Smooth muscle cell (in vitro differentiated cells): ENCODE data around the gene SPAG16. TPM values are rescaled to one million over a fixed set of nuclear protein-coding genes. Genes with fewer than 3 reads are reported as not detected.

Source experiments
- DNase-seq: peaks from one replicate; lab custom pipeline; 2025; ENCODE audit not compliant: unreplicated experiment; lab: John Stamatoyannopoulos, UW
- H2AFZ ChIP-seq: fragments of 200-600 bp; sonication (generic); 2 replicates; pipeline ENCODE4 v1.6.0; 2016; ENCODE audit warnings: antibody characterized with exemption, low read depth, mild to moderate bottlenecking
- H3F3A ChIP-seq: fragments of 200-600 bp; sonication (generic); 2 replicates; pipeline ENCODE4 v1.6.0; 2017; ENCODE audit warnings: antibody characterized with exemption, low read depth
- H3K27ac ChIP-seq: fragments of 200-600 bp; sonication (generic); 2 replicates; pipeline ENCODE4 v1.5.1; 2016; ENCODE audit warnings: low read depth, mild to moderate bottlenecking
- H3K27me3 ChIP-seq: fragments of 200-600 bp; sonication (generic); 2 replicates; pipeline ENCODE4 v1.6.1; 2016; ENCODE audit warnings: low read depth, mild to moderate bottlenecking
- H3K36me3 ChIP-seq: fragments of 200-600 bp; sonication (generic); 2 replicates; pipeline ENCODE4 v1.5.1; 2016; ENCODE audit warnings: low read depth
- H3K4me1 ChIP-seq: fragments of 200-600 bp; sonication (generic); 2 replicates; pipeline ENCODE4 v1.5.1; 2016; ENCODE audit warnings: low read depth
- H3K4me2 ChIP-seq: fragments of 200-600 bp; sonication (generic); 2 replicates; pipeline ENCODE4 v1.6.0; 2016; ENCODE audit warnings: mild to moderate bottlenecking
- H3K4me3 ChIP-seq: fragments of 200-600 bp; sonication (generic); 2 replicates; pipeline ENCODE4 v1.5.1; 2016; ENCODE audit warnings: mild to moderate bottlenecking
- H3K79me2 ChIP-seq: fragments of 200-600 bp; sonication (generic); 2 replicates; pipeline ENCODE4 v1.6.0; 2016; ENCODE audit warnings: low read depth, mild to moderate bottlenecking
- H3K9ac ChIP-seq: fragments of 200-600 bp; sonication (generic); 2 replicates; pipeline ENCODE4 v1.6.0; 2016; ENCODE audit warnings: low read depth
- H3K9me3 ChIP-seq: fragments of 200-600 bp; sonication (generic); replicated peaks from 2 replicates; pipeline ENCODE4 v1.5.1; 2016; ENCODE audit warnings: low read depth
- H4K20me1 ChIP-seq: fragments of 200-600 bp; sonication (generic); 2 replicates; pipeline ENCODE4 v1.6.0; 2016; ENCODE audit warnings: low read depth
- WGBS: methylation state at CpG from one replicate; pipeline ENCODE4 v1.1.7; 2016; ENCODE audit warnings: low lambda C conversion rate; 5-methylcytosine and 5-hydroxymethylcytosine counted together
- polyA plus RNA-seq: library from polyadenylated mRNA; unstranded; fragments of >200 nt; fragmentation: Nextera tagmentation; extraction: Ambion mirVana; gene quantifications from 2 replicates; pipeline ENCODE4 v1.2.1, GENCODE V29; 2016
- total RNA-seq: library from RNA; depleted of rRNA; stranded (reverse); fragments of >200 nt; gene quantifications from 2 replicates; pipeline ENCODE4 v1.2.3, GENCODE V29; 2014
- TF ChIP-seq, protein P1 (sequence below): fragments of 200-600 bp; sonication (generic); IDR thresholded peaks from 2 replicates; pipeline ENCODE4 v1.5.1; 2017; ENCODE audit warnings: borderline replicate concordance, mild to moderate bottlenecking, antibody characterized with exemption; ENCODE audit not compliant: insufficient read depth, poor library complexity, severe bottlenecking

SPAG16 gene
- total and polyA plus RNA-seq, 2 experiments from 2014 or later: 32.1 to 40.6 TPM

GRCh38 chr2:214096208-214096715 lies 812.0 kb downstream of the SPAG16 start:
- Histone ChIP-seq H3K4me1 (no peaks in the 10 kb centered on the region), H3K79me2 (no peaks in the 10 kb centered on the region), H3K36me3 (no peaks in the 10 kb centered on the region), H4K20me1 (no peaks in the 10 kb centered on the region), H2AFZ (no peak overlapping the region), H3K4me2 (no peak overlapping the region), H3K27ac (no peak overlapping the region), H3K9me3 (no peaks in the 10 kb centered on the region), H3K4me3 (no peak overlapping the region), H3F3A (no peaks in the 10 kb centered on the region), H3K9ac (no peak overlapping the region), H3K27me3 (no peaks in the 10 kb centered on the region)
- TF ChIP-seq, protein P1, sequence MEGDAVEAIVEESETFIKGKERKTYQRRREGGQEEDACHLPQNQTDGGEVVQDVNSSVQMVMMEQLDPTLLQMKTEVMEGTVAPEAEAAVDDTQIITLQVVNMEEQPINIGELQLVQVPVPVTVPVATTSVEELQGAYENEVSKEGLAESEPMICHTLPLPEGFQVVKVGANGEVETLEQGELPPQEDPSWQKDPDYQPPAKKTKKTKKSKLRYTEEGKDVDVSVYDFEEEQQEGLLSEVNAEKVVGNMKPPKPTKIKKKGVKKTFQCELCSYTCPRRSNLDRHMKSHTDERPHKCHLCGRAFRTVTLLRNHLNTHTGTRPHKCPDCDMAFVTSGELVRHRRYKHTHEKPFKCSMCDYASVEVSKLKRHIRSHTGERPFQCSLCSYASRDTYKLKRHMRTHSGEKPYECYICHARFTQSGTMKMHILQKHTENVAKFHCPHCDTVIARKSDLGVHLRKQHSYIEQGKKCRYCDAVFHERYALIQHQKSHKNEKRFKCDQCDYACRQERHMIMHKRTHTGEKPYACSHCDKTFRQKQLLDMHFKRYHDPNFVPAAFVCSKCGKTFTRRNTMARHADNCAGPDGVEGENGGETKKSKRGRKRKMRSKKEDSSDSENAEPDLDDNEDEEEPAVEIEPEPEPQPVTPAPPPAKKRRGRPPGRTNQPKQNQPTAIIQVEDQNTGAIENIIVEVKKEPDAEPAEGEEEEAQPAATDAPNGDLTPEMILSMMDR: no peak
- 92% methylated on average over 4 of the region's 4 CpGs for WGBS
- no peak for DNase-seq

DNA sequence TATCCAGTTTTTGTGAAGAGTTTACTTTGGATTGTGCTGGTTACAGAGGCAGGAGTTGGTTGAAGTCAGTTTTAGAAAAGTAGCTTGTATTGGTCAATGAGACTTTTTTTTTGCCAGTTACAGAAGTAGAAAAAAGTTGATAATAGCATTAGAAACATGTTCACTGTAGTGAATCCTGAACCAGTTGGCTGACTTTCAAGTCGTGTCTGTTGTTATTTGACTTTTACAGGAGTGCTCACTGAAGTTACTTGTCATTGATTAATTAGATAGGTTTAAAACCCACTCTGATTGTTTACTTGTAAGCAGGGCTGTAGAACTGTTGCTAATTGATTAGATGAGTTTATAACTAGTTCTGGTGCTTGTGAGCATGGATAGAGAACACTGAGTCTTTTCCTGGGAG lies 814.5 kb downstream of the SPAG16 start:
- TF ChIP-seq, protein P1: no peak
- Histone ChIP-seq H3K36me3 (no peaks in the 10 kb centered on the region), H4K20me1 (no peaks in the 10 kb centered on the region), H3K27ac (no peak overlapping the region), H2AFZ (no peak overlapping the region), H3K4me2 (no peak overlapping the region), H3K9ac (no peak overlapping the region), H3K9me3 (no peaks in the 10 kb centered on the region), H3K4me1 (no peaks in the 10 kb centered on the region), H3F3A (no peaks in the 10 kb centered on the region), H3K4me3 (no peak overlapping the region), H3K79me2 (no peaks in the 10 kb centered on the region), H3K27me3 (no peaks in the 10 kb centered on the region)
- WGBS: 47% methylated on average over 1 of the region's 1 CpG
- DNase-seq: no peak

DNA sequence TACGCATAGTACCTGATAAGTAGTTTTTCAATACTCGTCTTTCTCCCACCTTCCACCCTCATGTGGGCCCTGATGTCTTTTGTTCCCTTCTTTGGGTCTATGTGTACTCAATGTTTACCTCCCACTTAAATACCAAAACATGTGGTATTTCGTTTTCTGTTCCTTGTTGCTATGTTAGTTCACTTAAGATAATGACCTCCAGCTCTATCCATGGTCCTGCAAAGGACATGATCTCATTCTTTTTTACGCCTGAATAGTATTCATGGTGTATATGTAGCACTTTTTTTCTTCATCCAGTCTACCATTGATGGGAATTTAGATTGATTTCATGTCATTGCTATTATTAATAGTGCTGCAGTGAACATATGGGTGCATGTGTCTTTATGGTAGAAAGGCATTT lies 816.2 kb downstream of the SPAG16 start:
- WGBS: 91% methylated on average over 4 of the region's 4 CpGs
- H3K27ac ChIP-seq: no peak overlapping the region
- no peaks in the 10 kb centered on the region for H3K4me1 ChIP-seq
- no peaks in the 10 kb centered on the region for H3K9me3 ChIP-seq
- H3K79me2 ChIP-seq: no peaks in the 10 kb centered on the region
- no peak overlapping the region for H2AFZ ChIP-seq
- TF ChIP-seq, protein P1: no peak
- no peak overlapping the region for H3K4me2 ChIP-seq
- no peaks in the 10 kb centered on the region for H3K27me3 ChIP-seq
- H3K36me3 ChIP-seq: no peaks in the 10 kb centered on the region
- H3K4me3 ChIP-seq: no peak overlapping the region
- no peak for DNase-seq
- H3K9ac ChIP-seq: no peak overlapping the region
- no peaks in the 10 kb centered on the region for H3F3A ChIP-seq
- no peaks in the 10 kb centered on the region for H4K20me1 ChIP-seq

GRCh38 chr2:214103276-214104001 lies 819.2 kb downstream of the SPAG16 start:
- H3K4me3 ChIP-seq: no peak overlapping the region
- H3K4me2 ChIP-seq: no peak overlapping the region
- H3K79me2 ChIP-seq: no peaks in the 10 kb centered on the region
- H3K27ac ChIP-seq: no peak overlapping the region
- TF ChIP-seq, protein P1: no peak
- H4K20me1 ChIP-seq: no peaks in the 10 kb centered on the region
- H3K9ac ChIP-seq: no peak overlapping the region
- no peaks in the 10 kb centered on the region for H3K9me3 ChIP-seq
- no peaks in the 10 kb centered on the region for H3K4me1 ChIP-seq
- no peaks in the 10 kb centered on the region for H3F3A ChIP-seq
- whole genome bisulfite sequencing: 43% methylated on average over 5 of the region's 5 CpGs
- no peaks in the 10 kb centered on the region for H3K27me3 ChIP-seq
- no peak overlapping the region for H2AFZ ChIP-seq
- no peaks in the 10 kb centered on the region for H3K36me3 ChIP-seq
- no peak for DNase-seq
